SU-DHL-6 (cell line): ENCODE results near the gene NLRP4.

ENCODE experiments used
- CTCF ChIP-seq: fragments of 200-600 bp; sonication (generic); IDR thresholded peaks from one replicate; pipeline ENCODE4 v1.5.1; 2017; ENCODE audit warnings: antibody characterized with exemption, mild to moderate bottlenecking, low read length, moderate library complexity; ENCODE audit not compliant: insufficient read depth, poor library complexity, severe bottlenecking
- EZH2phosphoT487 ChIP-seq: fragments of 200-600 bp; sonication (generic), shearing (Covaris generic); conservative IDR thresholded peaks from 2 replicates; pipeline ENCODE4 v1.6.1; 2018; ENCODE audit warnings: mild to moderate bottlenecking, antibody characterized with exemption, low read length, moderate library complexity, mixed read lengths

- TF ChIP-seq EZH2phosphoT487 (no peak), CTCF (no peak)
Measured at GRCh38 chr19:55838251-55838650, 1.9 kb downstream of the NLRP4 start.
